ENCODE results near the gene FRMD1.

Gene FRMD1

DNA sequence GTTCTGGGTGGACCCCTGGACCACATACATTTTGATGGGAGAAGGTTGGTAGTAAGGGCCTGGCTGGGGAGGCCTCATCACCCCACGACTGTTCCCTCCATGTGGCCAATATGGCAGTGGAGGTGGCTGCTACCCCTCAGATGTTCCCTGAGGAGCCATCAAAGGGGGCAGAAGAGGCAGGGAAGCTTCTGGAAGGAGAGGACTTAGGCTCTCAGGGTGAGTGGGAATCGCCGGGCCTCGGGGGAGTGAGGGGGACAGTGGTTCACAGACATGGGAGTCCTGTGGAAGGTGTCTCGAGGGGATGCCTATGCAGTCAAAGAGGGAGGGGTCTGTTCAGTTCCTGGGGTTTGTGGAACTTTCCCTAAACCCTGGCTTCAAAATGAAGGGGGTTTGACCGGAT, 32.9 kb upstream of the FRMD1 start:
- no peak for DNase-seq (ENCODE audit: low read depth in 2 of 2)

DNA sequence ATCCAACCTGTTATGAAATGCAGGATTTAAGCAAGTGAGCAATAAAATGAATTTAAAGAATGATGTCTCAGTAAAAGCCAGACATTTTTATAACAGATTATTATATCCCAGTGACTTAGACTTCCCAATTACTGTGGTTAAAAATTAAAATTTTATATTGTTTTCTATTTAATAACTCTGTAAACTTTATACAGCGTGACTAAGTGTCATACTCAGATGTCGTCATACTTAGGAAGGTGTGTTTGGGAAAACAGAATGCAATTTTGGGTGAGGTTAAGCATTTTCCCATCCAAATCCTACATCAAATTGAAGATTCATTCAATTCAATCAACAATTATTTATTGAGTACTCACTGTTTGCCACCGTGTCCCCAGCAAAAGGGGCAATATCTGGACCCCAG, 31.4 kb upstream of the FRMD1 start:
- no peak for DNase-seq (ENCODE audit: low read depth in 2 of 2)

DNA sequence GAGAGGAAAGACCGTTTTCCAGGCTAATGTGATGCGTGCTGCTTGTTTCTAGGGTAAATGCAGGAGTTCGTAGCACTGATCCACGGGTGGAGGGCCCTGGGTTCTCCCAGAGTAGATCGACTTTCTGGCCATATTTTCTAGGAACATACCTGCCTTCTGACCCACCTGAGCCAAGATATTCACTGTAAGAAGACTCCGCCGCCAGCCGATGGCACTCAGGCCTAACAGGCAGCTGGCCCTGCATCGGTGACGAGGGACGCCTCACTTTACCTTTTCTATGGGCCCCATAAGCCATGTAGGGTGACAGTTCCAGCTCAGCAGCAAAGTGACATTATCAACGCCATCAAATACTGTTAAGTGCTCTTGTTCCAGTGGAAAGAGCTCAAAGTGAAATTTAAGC, 30.2 kb upstream of the FRMD1 start:
- DNase-seq (ENCODE audit: low read depth in 2 of 2), result no peak

DNA sequence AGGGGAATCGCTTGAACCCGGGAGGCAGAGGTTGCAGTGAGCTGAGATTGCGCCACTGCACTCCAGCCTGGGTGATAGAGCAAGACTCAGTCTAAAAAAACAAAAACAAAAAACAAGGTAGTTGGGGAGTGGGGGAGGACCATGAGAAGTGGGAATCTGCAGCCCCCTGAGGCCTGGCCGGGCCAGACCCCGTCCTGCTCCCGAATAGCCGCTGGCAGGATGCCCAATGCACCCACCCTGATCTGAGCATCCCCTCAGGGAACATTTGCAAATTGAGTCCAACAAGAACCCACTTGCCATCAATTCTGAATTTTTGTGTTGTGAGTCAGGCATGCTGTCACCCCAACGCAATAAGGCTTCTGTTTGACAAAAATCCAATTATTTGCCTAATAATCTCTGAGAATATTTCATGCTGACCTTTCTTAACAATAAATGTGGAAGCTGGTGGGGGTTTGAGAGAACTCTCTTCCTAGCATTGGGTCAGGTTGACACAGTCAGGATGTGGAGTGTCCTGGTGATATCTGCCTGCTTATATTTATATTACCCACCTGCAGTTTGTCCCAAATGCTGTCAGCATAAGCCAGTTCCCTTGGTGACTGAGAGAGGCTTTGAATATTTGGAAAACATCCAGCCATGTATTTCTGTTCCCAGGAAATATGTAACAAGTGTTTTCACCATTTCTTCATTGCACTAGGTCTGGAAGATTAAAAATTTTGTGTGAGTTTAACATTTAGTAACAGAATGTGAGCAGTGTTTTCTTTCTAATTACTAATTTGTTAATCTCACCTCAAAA, 28.4 kb upstream of the FRMD1 start:
- no peak for DNase-seq (ENCODE audit: low read depth in 2 of 2)

DNA sequence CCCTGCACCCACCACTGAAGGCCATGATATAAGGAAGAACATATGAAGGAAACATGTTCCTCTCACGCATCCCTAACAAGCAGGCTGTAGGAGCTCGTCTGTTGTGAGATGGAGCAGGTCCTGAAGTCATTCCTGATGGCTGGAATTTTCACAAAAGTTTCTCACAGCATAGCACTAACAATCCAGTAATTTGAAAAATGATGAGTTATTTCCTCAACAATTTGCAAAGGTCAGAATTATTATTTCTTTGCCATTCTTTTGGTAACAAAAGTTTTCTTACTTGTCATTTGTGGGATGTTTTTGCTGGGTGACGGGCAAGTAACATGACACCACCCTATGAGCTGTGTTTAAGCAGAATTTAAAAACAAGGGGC, 27.6 kb upstream of the FRMD1 start:
- no peak for DNase-seq (ENCODE audit: low read depth in 2 of 2)

DNA sequence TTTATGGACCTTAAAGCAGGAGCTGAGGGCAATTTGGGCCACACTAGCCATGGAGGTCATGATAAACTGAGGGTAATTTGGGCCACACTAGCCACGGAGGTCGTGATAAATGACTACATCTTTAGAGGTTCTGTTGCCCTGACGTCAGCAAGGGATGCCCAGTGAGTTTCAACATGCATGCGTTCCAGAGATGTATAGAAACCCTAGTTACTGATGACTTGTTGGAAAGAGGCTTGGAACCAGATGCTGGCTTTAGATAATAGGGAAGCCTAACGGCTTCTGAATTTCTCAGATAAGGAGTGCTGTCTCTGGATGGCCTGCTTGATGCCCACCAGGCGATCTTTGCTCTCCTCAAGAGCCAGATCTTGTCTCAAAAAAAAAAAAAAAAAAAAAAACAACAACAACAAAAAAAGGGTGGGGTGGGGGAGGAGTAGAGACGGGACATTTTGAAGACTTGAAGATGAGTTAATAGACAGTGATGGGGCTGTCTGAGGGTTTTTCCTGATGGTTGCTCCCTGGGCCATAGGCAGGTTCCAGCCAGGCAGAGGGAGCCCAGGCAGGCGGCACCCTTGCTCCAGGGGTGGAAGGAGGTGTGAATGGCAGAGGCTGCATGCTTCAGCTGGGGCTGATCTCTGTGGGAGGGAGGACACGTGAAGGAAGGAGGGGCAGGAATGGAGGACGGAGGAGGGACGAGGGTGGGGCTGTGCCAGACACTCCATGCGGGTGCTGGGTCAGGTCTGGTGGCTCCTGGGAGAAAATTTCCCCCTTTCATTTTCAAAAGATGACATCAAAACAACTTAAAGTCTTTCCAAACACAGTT, 27.0 kb upstream of the FRMD1 start:
- no peak for DNase-seq (ENCODE audit: low read depth in 2 of 2)

DNA sequence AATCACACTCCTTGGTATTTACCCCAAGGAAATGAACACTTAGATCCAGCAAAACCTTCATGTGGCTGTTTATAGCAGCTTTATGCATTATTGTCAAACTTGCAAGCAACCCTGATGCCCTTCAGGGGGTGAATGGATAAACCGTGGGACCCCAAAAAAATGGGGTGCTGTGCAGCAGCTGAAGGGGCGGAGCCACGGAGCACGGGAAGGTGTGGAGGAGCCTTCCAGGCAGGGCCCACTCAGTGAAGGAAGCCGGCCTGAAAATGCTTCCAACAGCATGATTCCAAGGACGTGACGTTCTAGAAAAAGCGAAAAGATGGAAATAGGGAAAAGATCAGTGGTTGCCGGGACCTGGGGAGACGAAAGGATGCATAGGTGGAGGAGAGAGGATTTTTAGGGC, 25.6 kb upstream of the FRMD1 start:
- DNase-seq (ENCODE audit: low read depth in 2 of 2), result no peak

DNA sequence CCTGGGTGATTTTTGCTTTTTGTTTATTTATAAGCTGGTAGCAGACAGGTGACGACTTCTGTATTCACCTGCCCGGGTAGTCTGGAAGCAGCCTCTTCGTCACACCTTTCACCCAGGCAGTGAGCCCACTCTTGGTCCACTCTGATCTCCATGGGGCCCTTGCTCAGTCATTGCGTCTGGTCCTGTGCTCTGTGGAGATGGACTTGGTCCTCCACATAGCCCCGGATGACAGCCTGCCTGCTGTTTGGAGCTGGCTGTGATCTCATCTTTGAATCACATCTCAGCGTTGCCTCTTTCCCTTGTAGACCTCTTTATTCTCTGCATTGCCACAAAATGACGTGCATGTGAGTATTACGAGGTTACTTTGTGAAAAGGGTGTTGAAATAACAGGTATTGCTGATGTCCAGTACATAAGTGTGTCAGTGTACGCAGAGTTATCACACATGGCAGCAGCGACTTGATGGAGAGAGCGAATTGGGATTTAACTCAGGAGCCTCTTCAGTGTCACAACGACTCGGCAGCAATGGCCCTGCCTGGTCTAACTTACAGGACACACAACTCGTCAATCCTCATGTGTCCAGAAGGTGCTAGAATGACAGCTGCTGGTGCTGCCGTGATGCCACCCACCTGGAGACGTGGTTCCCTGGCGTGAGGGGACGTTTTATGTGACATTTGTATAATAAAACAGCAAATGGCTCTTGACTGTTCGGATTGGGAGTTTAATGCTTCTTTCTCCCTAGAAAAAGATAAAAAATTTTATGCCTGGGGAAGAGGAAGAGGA, 24.2 kb upstream of the FRMD1 start:
- no peak for DNase-seq (ENCODE audit: low read depth in 2 of 2)

DNA sequence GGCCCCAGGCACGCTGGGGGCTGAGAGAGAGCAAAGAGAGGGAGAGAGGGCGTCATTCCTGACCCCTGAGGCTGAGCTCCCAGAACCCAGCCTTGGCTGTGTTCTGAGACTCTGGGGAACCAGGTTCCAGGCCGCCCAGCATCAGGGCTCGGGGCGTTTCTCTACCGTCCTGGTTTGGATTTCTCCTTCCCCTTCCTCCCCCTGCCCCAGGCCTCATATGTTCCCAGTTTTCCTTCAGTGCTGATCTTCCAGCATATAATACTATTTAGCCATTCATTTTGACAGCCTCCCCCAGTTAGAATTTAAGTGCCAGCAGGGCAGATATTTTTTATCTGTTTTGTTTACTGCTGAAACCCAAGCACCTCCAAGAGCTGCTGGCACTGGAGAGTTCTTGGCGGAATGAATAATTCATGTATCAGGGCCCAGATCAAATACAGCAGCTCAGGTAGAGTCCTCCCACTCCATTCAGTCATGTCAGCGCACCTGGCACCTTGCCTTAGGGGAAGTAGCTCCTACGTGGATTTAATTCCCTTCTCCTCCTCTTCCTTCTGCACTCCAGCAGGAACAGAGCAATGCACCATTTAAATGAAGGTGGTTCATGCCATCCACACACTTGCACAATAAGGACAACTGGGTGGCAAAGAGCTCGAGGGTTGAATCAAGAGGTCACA, 23.4 kb upstream of the FRMD1 start:
- DNase-seq (ENCODE audit: low read depth in 2 of 2), result no peak

DNA sequence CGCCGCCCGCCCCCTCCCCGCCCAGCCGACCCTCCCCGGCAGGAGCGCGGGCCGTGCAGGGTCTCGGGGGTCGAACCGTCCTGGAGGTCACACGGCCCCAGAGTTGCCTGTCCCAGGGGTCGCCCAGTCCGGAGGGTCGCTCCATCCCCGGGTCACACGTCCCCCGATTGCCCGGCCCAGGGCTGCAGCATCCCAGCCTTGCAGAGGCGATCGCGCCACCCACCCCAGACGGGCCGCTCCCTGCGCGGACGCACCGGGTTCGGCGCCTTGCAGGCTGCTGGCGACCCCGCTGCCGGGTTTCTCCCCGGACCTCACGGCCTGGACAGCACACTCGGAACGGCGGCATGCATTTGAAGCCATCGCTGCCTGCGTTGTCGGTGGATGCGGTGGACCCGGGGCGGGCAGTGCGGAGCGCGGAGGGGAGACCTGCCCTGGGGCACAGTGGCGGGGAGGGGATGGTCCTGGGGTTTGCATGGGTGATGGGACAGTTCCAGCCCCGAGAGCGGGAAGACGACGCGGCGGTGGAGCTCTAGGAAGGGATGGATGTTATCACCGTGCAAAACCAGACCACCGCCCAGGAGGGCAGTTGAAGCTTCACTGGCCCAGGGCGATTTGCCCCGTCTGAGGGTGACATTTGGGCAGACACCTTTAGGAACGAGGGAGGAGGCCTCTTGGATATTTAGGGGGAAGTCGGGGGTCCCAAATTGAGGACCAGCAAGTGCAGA, 22.7 kb upstream of the FRMD1 start:
- DNase-seq (ENCODE audit: low read depth in 2 of 2), result no peak

DNA sequence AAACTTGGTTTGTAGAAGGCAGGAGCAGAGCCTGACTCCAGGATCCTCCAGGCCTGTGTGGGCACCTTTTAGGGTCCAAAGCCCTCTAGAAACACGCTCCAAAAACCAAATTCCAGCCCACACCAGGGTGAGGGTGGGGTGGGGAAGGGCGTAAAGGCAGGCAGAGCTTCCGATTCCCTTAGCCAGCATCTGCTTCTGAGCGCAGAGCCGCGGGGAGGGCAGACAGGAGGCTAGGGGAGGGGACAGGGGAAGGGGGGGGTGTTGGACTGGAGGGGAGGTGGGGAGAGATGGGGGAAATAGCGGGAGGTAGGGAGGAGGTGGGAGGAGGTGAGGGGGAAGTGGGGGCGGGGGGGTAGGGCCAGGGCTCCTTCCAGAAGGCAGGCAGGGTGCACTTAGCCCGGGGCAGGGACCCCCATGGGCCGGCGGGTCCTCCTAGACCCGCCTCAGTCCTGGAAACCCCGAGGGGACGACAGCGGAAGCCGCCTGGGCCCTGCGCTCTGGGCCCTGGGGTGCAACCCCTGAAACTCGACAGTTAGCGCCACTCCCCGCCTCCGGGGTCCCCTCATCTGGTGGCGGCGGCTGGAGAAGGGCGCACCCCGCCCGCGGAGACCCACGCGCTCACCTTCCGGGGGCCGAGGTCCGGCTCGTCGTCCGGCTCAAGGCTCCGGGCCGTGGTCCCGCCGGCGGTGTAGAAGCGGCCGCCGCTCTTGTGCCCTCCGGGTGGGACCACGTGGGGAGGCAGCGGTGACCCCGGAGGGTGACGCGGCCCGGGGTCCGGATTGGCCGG, 22.0 kb upstream of the FRMD1 start:
- DNase-seq (ENCODE audit: low read depth in 2 of 2), result no peak

DNA sequence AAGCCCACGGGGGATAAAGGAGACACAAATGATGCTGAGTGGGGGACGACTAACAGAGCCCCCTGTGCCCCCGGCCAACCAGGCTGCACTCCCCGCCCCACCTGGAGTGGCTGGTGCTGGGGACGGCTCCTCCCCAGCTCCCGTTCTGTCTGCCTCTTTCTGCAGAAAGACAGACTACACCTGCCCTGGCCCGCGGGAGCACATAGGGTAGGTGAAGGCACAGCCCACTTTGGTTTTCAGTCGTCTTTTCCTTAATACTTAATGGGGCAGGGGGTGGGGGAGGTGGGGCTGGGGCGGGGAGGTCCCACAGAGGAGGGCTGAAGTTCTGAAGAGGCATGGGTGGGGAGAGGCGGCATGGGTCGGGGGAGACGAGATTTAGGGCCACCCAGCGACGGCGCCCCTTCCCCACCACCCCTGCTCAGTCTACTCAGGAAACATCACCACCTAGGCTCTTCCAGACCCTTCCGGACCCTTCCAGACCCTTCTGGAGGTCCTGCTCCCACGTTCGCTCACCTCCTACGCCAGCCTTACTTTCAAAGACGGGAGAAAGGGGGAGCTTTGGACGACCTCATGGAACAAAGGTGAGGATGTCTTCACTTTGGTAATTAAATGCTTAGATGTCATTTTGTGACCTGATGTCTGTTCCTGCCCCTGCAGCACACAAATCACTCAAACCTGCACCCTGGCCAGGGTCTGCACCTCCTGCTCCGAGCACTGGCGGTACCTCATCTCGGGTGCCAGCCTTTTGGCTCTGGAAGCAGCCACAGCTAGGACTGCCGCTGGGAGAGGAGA, 21.2 kb upstream of the FRMD1 start:
- no peak for DNase-seq (ENCODE audit: low read depth in 2 of 2)

DNA sequence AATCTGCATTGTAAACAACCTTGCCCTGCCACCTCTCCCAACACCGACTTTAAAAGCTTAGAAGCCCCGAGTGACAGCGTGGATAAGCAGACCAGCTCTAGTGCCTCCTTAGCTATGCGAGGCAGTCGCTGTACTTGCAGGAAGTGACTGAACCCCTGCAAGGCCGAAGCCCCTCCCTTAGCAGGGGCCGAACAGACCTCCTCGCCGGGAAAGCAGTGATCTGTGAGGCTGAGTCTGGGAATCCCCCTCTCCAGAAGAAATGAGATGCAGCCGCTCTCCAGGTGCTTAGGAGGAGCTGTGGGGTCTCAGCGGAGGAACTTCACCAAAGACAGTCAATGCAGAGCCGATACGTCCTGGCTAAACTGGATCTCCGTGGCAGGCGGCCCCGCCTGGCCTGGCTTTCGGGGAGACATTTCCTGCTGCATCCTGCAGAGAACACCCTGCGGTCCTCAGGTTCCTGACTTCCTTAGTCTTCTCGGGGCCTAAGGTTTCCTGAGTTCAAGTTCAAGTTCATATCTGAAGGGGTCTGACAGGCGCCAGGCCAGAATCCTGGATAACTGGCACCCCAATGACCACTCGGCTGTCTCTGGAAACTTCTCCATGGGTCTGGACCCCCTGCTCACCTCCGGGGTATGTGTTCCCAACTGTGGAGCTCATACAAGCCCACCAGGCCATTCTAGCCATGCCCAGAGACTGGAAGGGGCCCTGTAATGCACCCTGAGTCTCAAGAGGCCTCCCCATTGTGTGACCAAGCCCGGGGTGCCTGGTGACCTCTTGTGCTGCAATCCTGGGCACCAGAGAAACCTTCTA, 20.4 kb upstream of the FRMD1 start:
- no peak for DNase-seq (ENCODE audit: low read depth in 2 of 2)

DNA sequence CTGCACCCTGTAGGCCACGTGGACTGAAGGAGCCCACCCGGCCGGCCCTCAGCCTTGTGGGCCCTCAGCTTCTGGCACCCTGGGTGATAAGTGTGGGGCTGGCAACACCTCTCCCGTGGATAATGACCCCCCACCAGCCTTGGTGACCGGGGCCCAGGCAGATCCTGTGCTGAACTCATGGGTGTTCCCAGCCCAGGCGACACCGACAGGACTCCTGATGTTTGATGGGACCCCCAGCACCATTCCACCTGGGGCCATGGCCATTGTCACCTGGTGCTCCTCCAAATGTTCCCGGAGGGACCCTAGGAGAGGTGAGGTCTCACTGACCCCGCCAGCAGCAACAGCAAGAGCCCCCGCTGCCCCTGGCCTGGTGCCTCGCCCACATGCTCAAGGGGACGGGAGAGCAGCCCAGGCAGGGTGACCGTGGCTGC, 19.4 kb upstream of the FRMD1 start:
- DNase-seq (ENCODE audit: low read depth in 2 of 2), result no peak

DNA sequence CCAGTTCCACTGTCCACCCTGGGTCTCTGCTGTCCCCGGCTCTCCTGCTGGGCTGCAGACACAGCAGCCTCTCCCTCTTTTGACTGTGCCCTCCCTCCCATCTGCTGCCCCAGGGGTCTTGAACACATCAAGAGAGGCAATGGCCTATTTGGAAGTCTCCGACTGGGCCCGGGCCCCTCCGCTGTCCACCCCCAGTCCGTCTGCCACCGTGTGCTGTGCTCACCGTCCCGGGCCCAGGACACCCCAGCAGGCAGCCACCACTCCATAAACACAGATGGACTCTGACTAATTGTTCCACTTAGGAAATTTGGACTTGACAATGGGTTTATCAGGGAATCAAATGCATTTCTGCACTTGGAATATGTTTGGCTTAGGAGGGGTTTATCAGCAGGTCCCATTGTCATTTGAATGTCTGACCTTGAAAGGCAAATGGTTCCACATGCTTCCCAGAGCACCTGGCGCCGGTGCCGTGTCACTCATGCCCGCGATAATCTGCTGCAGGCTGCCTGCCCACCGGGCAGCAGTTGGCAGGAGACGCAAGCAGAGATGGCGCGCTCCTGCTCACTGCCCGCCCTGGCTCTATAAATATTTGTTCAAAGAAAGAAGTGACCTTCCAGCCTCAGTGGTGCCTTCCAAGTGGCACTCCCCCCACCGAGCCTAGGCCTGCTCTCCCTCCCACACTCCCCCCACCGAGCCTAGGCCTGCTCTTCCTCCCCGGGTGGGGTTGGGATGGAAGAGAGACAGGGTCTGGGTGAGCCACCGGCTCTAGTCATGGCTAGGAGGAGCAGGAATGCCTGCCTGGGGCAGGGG, 18.8 kb upstream of the FRMD1 start:
- DNase-seq (ENCODE audit: low read depth in 2 of 2), result no peak

DNA sequence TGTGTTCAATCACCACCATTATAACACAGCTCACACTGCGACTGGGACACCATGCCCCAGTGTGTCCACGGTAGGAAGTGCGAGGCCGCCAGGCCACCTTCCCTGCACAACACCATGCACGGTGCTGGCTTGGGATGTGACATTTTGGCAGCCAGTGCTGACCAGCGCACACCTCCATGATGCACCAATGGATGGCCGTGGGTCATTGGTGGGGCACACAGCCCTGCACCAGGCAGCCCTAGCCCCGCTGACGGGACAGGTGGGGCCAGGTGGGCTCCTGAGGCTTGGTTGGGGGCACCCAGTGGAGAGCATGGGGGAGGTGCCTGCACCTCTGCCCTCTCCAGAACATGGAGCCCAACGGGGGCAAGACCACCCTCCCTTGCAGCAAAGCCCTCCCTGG, 18.2 kb upstream of the FRMD1 start:
- no peak for DNase-seq (ENCODE audit: low read depth in 2 of 2)

DNA sequence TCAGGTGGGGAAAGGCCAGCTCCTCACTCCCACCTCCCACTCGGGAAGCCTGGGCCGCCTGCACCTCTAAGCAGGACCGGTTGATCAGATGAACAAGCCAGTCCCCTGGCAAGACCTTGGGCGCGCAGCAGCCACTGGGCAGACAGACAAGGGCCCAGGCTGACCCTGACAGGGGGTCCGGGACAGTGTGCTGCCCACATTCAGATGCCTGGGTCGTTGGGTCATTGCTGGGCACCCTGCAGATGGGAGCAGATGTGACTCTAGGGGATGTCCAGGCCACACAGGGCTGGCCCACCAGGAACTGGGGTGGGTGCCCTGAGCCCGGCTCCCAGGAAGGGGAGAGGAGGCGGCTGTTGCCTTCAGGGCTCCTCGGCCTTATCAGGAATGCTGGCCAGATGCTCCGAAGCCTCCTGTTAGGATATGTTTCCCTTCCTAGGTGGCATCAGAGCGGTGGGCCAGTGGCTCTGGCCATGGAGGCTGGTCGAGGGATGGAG, 17.3 kb upstream of the FRMD1 start:
- no peak for DNase-seq (ENCODE audit: low read depth in 2 of 2)

Data from stimulated activated CD4-positive, alpha-beta T cell treated with anti-CD3 and anti-CD28 coated beads, Interleukin-15, amount 100 ng/mL, for 48 hours (primary cell).